Type B pancreatic cell (in vitro differentiated cells): ENCODE measurements around the gene HADHB. TPM values are rescaled to one million over a fixed set of nuclear protein-coding genes. Genes with fewer than 3 reads are reported as not detected.

Source experiments
- DNase-seq: peaks from one replicate; pipeline ENCODE4 v3.0.0; 2021; ENCODE audit warnings: mixed read lengths; ENCODE audit not compliant: unreplicated experiment; ENCODE audit errors: extremely low spot score
- H3K27ac Mint-ChIP-seq: 2 replicates; pipeline ENCODE4 v1.8.0; 2021; ENCODE audit warnings: mild to moderate bottlenecking, mixed read lengths
- H3K27me3 Mint-ChIP-seq: 2 replicates; pipeline ENCODE4 v1.8.0; 2021; ENCODE audit warnings: mixed read lengths
- H3K36me3 Mint-ChIP-seq: 2 replicates; pipeline ENCODE4 v1.8.0; 2021; ENCODE audit warnings: mixed read lengths
- H3K4me1 Mint-ChIP-seq: one replicate; pipeline ENCODE4 v1.8.0; 2021; ENCODE audit warnings: mixed read lengths; ENCODE audit not compliant: unreplicated experiment
- H3K4me3 Mint-ChIP-seq: 2 replicates; pipeline ENCODE4 v1.8.0; 2021; ENCODE audit warnings: mild to moderate bottlenecking, mixed read lengths
- H3K9me3 Mint-ChIP-seq: 2 replicates; pipeline ENCODE4 v1.8.0; 2021; ENCODE audit warnings: mixed read lengths
- total RNA-seq: library from RNA; stranded (reverse); gene quantifications from 2 replicates; pipeline ENCODE4 v1.2.1, GENCODE V29; 2021; ENCODE audit warnings: low replicate concordance
- TF ChIP-seq, protein P1 (sequence below): fragments of 200-600 bp; sonication (generic); conservative IDR thresholded peaks from 2 replicates; pipeline ENCODE4 v1.5.0; 2021; ENCODE audit warnings: antibody characterized with exemption, mild to moderate bottlenecking

HADHB gene
- total RNA-seq, 1 donor from 2014 or later, result 110 TPM

DNA sequence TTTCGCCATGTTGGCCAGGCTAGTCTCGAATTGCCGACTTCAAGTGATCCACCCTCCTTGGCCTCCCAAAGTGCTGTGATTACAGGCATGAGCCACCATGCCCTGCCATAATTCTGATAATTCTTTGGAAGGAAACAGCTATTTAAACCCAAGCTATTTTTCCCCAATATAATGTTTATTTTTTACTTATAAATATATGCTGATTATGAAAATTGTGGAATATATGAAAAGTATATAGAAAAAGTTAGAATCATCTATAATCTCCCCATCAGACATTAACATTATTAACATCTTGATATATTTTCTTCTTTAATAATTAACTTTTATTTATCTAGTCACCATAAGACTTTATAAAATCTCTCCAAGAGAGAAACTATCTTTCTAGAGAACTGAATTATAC lies 41.2 kb downstream of the HADHB start:
- DNase-seq, result no peak
- TF ChIP-seq, protein P1, sequence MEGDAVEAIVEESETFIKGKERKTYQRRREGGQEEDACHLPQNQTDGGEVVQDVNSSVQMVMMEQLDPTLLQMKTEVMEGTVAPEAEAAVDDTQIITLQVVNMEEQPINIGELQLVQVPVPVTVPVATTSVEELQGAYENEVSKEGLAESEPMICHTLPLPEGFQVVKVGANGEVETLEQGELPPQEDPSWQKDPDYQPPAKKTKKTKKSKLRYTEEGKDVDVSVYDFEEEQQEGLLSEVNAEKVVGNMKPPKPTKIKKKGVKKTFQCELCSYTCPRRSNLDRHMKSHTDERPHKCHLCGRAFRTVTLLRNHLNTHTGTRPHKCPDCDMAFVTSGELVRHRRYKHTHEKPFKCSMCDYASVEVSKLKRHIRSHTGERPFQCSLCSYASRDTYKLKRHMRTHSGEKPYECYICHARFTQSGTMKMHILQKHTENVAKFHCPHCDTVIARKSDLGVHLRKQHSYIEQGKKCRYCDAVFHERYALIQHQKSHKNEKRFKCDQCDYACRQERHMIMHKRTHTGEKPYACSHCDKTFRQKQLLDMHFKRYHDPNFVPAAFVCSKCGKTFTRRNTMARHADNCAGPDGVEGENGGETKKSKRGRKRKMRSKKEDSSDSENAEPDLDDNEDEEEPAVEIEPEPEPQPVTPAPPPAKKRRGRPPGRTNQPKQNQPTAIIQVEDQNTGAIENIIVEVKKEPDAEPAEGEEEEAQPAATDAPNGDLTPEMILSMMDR, result no peak
- no peak overlapping the region for H3K27ac Mint-ChIP-seq
- H3K36me3 Mint-ChIP-seq, result peaks cover 27% of the 10 kb centered on the region
- no peaks in the 10 kb centered on the region for H3K27me3 Mint-ChIP-seq
- no peak overlapping the region for H3K4me3 Mint-ChIP-seq
- H3K4me1 Mint-ChIP-seq, result no peaks in the 10 kb centered on the region
- H3K9me3 Mint-ChIP-seq, result no peaks in the 10 kb centered on the region

DNA sequence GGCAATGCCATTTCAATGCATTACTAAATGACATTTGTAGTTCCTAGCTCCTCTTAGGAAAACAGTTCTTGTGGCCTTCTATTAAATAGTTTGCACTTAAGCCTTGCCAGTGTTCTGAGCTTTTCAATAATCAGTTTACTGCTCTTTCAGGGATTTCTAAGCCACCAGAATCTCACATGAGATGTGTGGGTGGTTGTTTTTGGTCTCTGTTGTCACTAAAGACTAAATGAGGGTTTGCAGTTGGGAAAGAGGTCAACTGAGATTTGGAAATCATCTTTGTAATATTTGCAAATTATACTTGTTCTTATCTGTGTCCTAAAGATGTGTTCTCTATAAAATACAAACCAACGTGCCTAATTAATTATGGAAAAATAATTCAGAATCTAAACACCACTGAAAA lies 45.3 kb downstream of the HADHB start:
- peaks cover 5% of the 10 kb centered on the region for H3K4me1 Mint-ChIP-seq
- H3K9me3 Mint-ChIP-seq, result no peaks in the 10 kb centered on the region
- TF ChIP-seq, protein P1, result no peak
- H3K36me3 Mint-ChIP-seq, result peaks cover 4% of the 10 kb centered on the region
- no peak overlapping the region for H3K27ac Mint-ChIP-seq
- no peak overlapping the region for H3K4me3 Mint-ChIP-seq
- no peaks in the 10 kb centered on the region for H3K27me3 Mint-ChIP-seq
- DNase-seq, result no peak

DNA sequence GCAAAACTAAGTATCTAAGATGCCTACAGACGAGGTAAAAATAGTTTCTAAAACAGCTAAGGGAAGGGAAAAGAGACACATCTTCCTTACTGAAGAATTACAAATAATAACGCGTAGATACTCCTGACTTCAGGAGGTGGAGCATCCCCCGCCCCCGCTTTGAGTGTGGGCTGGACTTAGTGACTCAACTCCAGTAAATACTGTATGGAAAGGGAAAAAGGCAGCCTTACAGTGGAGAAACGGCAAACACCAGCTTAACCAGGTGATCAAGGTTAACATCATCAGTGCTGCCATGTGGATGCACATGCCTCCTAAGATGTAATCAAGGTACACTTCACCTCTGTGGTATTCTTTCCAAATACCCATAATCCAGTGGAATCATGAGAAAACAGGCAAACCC lies 47.9 kb downstream of the HADHB start:
- TF ChIP-seq, protein P1, result no peak
- H3K36me3 Mint-ChIP-seq, result no peaks in the 10 kb centered on the region
- peaks cover 3% of the 10 kb centered on the region for H3K27me3 Mint-ChIP-seq
- no peaks in the 10 kb centered on the region for H3K9me3 Mint-ChIP-seq
- H3K27ac Mint-ChIP-seq, result peak overlapping the region; percentile 39
- H3K4me1 Mint-ChIP-seq, result peaks cover 9% of the 10 kb centered on the region
- no peak for DNase-seq
- H3K4me3 Mint-ChIP-seq, result no peak overlapping the region

DNA sequence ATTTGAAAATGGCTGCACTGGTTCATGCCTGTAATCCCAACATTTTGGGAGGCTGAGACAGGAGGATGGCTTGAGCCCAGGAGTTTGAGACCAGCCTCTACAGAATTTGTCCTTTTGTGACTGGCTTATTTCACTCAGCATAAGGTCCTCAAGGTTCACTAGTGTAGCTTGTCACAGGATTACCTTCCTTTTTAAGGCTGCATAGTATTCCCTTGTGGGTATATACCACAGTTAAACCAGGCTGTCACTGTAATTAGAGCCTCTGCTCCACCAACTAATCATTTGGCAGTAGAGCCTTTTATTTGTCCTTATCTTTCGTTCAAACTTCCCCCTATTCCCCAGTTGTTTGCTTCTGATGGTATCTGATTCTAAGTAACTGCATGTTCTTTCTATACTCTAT lies 50.8 kb downstream of the HADHB start:
- TF ChIP-seq, protein P1, result no peak
- no peaks in the 10 kb centered on the region for H3K36me3 Mint-ChIP-seq
- no peak overlapping the region for H3K4me3 Mint-ChIP-seq
- H3K9me3 Mint-ChIP-seq, result no peaks in the 10 kb centered on the region
- H3K27me3 Mint-ChIP-seq, result peaks cover 3% of the 10 kb centered on the region
- H3K4me1 Mint-ChIP-seq, result peaks cover 9% of the 10 kb centered on the region
- H3K27ac Mint-ChIP-seq, result no peak overlapping the region
- no peak for DNase-seq

DNA sequence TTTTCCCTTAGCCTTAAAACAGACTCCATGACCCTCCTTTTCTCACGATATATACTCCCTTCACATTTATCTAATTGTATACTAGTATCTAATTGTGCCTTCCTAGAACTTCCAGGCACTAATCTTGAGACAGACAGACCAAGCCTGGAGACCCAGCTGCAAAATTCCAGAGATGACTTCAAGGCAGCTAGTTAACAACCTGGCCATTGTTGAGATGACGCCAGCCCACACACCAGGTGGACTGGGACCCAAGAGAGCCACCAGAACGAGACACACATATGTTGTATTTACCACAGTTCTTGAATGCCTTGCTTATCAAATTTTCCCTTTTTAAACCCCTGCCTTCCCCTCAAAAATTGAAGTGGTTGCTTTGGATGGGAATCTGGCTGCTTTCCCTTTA lies 52.3 kb downstream of the HADHB start:
- TF ChIP-seq, protein P1, result no peak
- DNase-seq, result no peak
- H3K36me3 Mint-ChIP-seq, result no peaks in the 10 kb centered on the region
- H3K4me3 Mint-ChIP-seq, result no peak overlapping the region
- H3K9me3 Mint-ChIP-seq, result no peaks in the 10 kb centered on the region
- H3K4me1 Mint-ChIP-seq, result peaks cover 9% of the 10 kb centered on the region
- H3K27ac Mint-ChIP-seq, result no peak overlapping the region
- H3K27me3 Mint-ChIP-seq, result peaks cover 3% of the 10 kb centered on the region

DNA sequence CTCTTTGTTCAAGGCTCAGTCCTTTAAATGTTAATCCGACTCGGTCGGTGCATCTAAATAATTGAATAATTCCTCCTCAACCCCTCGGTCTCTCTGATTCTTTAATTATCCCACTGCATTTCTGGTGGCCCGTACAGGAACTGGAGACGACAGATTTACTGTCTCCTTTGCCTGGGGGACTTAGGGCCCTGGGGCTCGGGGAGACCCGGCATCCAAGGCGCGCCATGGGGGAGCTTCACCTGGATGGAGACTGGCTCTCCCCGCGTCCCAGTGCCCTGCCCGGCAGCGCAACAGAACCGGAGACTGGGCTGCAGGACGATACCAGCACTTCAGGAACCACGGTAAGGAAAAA lies 53.5 kb downstream of the HADHB start:
- no peak overlapping the region for H3K4me3 Mint-ChIP-seq
- H3K36me3 Mint-ChIP-seq, result no peaks in the 10 kb centered on the region
- peaks cover 3% of the 10 kb centered on the region for H3K4me1 Mint-ChIP-seq
- DNase-seq, result no peak
- TF ChIP-seq, protein P1, result no peak
- no peak overlapping the region for H3K27ac Mint-ChIP-seq
- peaks cover 3% of the 10 kb centered on the region for H3K27me3 Mint-ChIP-seq
- no peaks in the 10 kb centered on the region for H3K9me3 Mint-ChIP-seq
